Trophoblast cell (in vitro differentiated cells and primary cell): ENCODE results near the gene PPP1R9B.

Source experiments
- DNase-seq, 2 donors: peaks; one replicate each; pipeline ENCODE4 v3.0.0-alpha.2; 2016
- H2AFZ ChIP-seq: 2 replicates; pipeline ENCODE4 v1.6.1; 2013; ENCODE audit warnings: low read length, moderate library complexity, mild to moderate bottlenecking; ENCODE audit not compliant: insufficient read depth, poor library complexity
- H2AK5ac ChIP-seq: 2 replicates; pipeline ENCODE4 v1.6.1; 2013; ENCODE audit warnings: mild to moderate bottlenecking, low read length
- H2BK120ac ChIP-seq: 2 replicates; pipeline ENCODE4 v1.6.1; 2013; ENCODE audit warnings: low read length, mild to moderate bottlenecking, moderate library complexity; ENCODE audit not compliant: insufficient read depth, poor library complexity
- H2BK12ac ChIP-seq: 2 replicates; pipeline ENCODE4 v1.6.1; 2013; ENCODE audit warnings: mild to moderate bottlenecking, low read length, moderate library complexity
- H2BK5ac ChIP-seq: 2 replicates; pipeline ENCODE4 v1.6.1; 2013; ENCODE audit warnings: low read length, low read depth, moderate library complexity, mild to moderate bottlenecking; ENCODE audit not compliant: poor library complexity
- H3K14ac ChIP-seq: 2 replicates; pipeline ENCODE4 v1.6.1; 2013; ENCODE audit warnings: mild to moderate bottlenecking, low read length
- H3K18ac ChIP-seq: 2 replicates; pipeline ENCODE4 v1.6.1; 2013; ENCODE audit warnings: mild to moderate bottlenecking, low read length
- H3K23ac ChIP-seq: 2 replicates; pipeline ENCODE4 v1.6.1; 2013; ENCODE audit warnings: low read length
- H3K27ac ChIP-seq: 2 replicates; pipeline ENCODE4 v1.5.1; 2013; ENCODE audit warnings: low read depth, mild to moderate bottlenecking, inconsistent platforms, low read length, moderate library complexity
- H3K27me3 ChIP-seq: 2 replicates; pipeline ENCODE4 v1.6.1; 2013; ENCODE audit warnings: inconsistent platforms, mild to moderate bottlenecking, low read length, moderate library complexity; ENCODE audit not compliant: insufficient read depth
- H3K36me3 ChIP-seq, 2 experiments: 1 replicate in 1 of 2; 2 replicates in 1 of 2; pipeline ENCODE4 v1.6.1; 2013; ENCODE audit warnings: low read length in 2 of 2, mild to moderate bottlenecking in 2 of 2, moderate library complexity in 1 of 2; ENCODE audit not compliant: insufficient read depth in 2 of 2, control insufficient read depth in 1 of 2
- H3K4ac ChIP-seq: 2 replicates; pipeline ENCODE4 v1.6.1; 2013; ENCODE audit warnings: low read depth, mild to moderate bottlenecking, low read length, moderate library complexity
- H3K4me1 ChIP-seq, 2 experiments: 1 replicate in 1 of 2; 2 replicates in 1 of 2; pipeline ENCODE4 v1.6.1; 2013; ENCODE audit warnings: low read length in 2 of 2, mild to moderate bottlenecking in 2 of 2, moderate library complexity in 1 of 2; ENCODE audit not compliant: insufficient read depth in 2 of 2, control insufficient read depth in 1 of 2
- H3K4me2 ChIP-seq: 2 replicates; pipeline ENCODE4 v1.6.1; 2013; ENCODE audit warnings: inconsistent platforms, mild to moderate bottlenecking, low read length, moderate library complexity
- H3K4me3 ChIP-seq: 2 replicates; pipeline ENCODE4 v1.5.1; 2013; ENCODE audit warnings: mild to moderate bottlenecking, low read depth, low read length, inconsistent platforms
- H3K79me1 ChIP-seq: one replicate; pipeline ENCODE4 v1.6.1; 2013; ENCODE audit warnings: low read length
- H3K79me2 ChIP-seq: 2 replicates; pipeline ENCODE4 v1.6.1; 2013; ENCODE audit warnings: low read length, mild to moderate bottlenecking; ENCODE audit not compliant: control insufficient read depth, insufficient read depth, poor library complexity
- H3K9ac ChIP-seq: 2 replicates; pipeline ENCODE4 v1.6.1; 2013; ENCODE audit warnings: mild to moderate bottlenecking, low read length
- H3K9me3 ChIP-seq: 2 replicates; pipeline ENCODE4 v1.6.1; 2013; ENCODE audit warnings: low read depth, mild to moderate bottlenecking, control low read depth, inconsistent platforms, low read length; ENCODE audit not compliant: insufficient read depth
- H4K12ac ChIP-seq: 2 replicates; pipeline ENCODE4 v1.6.1; 2013; ENCODE audit warnings: low read depth, mild to moderate bottlenecking, low read length, moderate library complexity
- H4K8ac ChIP-seq: 2 replicates; pipeline ENCODE4 v1.6.1; 2013; ENCODE audit warnings: low read depth, mild to moderate bottlenecking, low read length, moderate library complexity
- H4K91ac ChIP-seq: one replicate; pipeline ENCODE4 v1.6.1; 2013; ENCODE audit warnings: low read depth, mild to moderate bottlenecking, low read length, moderate library complexity
- WGBS: extraction: QIAGEN DNeasy Blood & Tissue Kit; methylation state at CpG from one replicate; pipeline ENCODE4 v1.1.7; 2013; ENCODE audit warnings: missing lambda C conversion rate; ENCODE audit not compliant: insufficient read length, insufficient coverage; ENCODE audit errors: extremely low coverage; 5-methylcytosine and 5-hydroxymethylcytosine counted together

PPP1R9B gene

DNA sequence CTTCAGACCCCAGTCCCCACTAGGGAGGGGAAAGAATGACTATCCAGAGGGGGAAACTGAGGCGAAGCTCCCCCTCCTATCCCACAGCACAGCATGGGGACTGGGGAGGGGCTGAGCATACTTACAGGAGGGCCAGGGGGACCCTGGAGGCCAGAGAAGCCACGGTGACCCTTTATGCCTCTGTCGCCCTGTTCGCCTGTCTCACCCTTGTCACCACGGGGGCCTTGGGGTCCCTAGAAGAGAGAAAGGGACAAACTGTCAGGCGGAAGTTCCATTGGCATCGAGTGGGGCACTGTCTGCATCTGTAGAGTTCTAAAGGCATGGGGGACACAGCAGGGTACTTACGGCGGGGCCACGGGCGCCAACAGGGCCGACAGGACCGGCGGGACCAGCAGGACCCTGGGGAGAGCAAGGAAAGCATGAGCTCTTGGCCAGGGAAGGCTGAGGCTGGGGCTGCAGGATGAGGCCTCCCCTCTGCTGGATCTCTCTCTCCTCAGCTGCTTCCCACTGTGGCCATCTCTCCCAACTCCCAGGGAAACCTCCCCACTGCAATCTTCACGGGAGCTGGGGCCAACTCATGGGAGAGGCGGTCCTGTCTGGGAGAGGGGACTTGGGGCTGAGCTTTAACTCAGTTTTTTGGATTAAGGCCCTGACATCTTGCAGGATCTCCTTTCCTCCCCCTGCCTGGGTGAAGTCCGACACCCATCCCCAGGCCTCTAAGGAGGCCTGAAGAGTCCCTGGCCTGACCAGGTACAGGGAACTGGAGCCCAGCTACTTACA lies 37.5 kb upstream of the PPP1R9B start:
- H3K4ac ChIP-seq: no peak overlapping the region
- WGBS: no CpG with 5 or more reads among the region's 17 CpGs
- no peak overlapping the region for H3K23ac ChIP-seq
- H2BK12ac ChIP-seq: no peak overlapping the region
- H2AFZ ChIP-seq: no peak overlapping the region
- no peaks in the 10 kb centered on the region for H3K27me3 ChIP-seq
- no peak overlapping the region for H3K18ac ChIP-seq
- H4K12ac ChIP-seq: no peak overlapping the region
- H3K9ac ChIP-seq: no peak overlapping the region
- H4K8ac ChIP-seq: no peak overlapping the region
- no peaks in the 10 kb centered on the region for H3K79me2 ChIP-seq
- no peak overlapping the region for H2AK5ac ChIP-seq
- no peak overlapping the region for H3K4me2 ChIP-seq
- H3K27ac ChIP-seq: no peak overlapping the region
- DNase-seq: no peak
- H2BK120ac ChIP-seq: no peak overlapping the region
- H3K4me3 ChIP-seq: no peak overlapping the region
- peaks cover 4% of the 10 kb centered on the region for H3K9me3 ChIP-seq
- peaks cover 83 to 89% of the 10 kb centered on the region in 2 experiments for H3K36me3 ChIP-seq
- no peak overlapping the region for H2BK5ac ChIP-seq
- no peak overlapping the region for H4K91ac ChIP-seq
- H3K14ac ChIP-seq: no peak overlapping the region
- no peaks in the 10 kb centered on the region for H3K79me1 ChIP-seq
- H3K4me1 ChIP-seq: peaks cover 4 to 7% of the 10 kb centered on the region in 2 experiments

DNA sequence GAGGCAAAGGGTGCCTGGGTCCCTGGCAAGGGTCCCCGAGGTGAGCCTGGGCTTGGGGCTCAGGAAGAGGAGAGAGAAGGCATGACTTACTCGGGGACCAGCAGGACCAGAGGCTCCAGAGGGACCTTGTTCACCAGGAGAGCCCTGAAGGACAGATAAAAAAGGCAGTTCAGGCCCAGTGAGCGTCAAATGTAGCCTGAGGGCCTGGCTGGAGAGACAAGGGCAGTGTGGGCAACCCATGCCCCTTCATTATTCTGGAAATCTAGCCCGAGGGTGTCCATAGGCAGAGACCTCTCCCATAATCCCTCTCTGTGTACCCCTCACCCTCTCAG lies 36.9 kb upstream of the PPP1R9B start:
- no peak overlapping the region for H3K18ac ChIP-seq
- H2AK5ac ChIP-seq: no peak overlapping the region
- H3K27ac ChIP-seq: no peak overlapping the region
- H2AFZ ChIP-seq: no peak overlapping the region
- WGBS: no CpG with 5 or more reads among the region's 4 CpGs
- no peak overlapping the region for H2BK120ac ChIP-seq
- no peak overlapping the region for H2BK5ac ChIP-seq
- no peak overlapping the region for H4K8ac ChIP-seq
- DNase-seq: no peak
- no peak overlapping the region for H3K4me2 ChIP-seq
- no peak overlapping the region for H4K91ac ChIP-seq
- no peak overlapping the region for H2BK12ac ChIP-seq
- H3K4ac ChIP-seq: no peak overlapping the region
- H3K36me3 ChIP-seq: peaks cover 77 to 83% of the 10 kb centered on the region in 2 experiments
- H3K9ac ChIP-seq: no peak overlapping the region
- H3K9me3 ChIP-seq: peaks cover 4% of the 10 kb centered on the region
- no peak overlapping the region for H3K4me3 ChIP-seq
- H3K23ac ChIP-seq: no peak overlapping the region
- H3K27me3 ChIP-seq: no peaks in the 10 kb centered on the region
- peaks cover 4 to 7% of the 10 kb centered on the region in 2 experiments for H3K4me1 ChIP-seq
- no peak overlapping the region for H4K12ac ChIP-seq
- no peak overlapping the region for H3K14ac ChIP-seq
- no peaks in the 10 kb centered on the region for H3K79me1 ChIP-seq
- H3K79me2 ChIP-seq: no peaks in the 10 kb centered on the region

DNA sequence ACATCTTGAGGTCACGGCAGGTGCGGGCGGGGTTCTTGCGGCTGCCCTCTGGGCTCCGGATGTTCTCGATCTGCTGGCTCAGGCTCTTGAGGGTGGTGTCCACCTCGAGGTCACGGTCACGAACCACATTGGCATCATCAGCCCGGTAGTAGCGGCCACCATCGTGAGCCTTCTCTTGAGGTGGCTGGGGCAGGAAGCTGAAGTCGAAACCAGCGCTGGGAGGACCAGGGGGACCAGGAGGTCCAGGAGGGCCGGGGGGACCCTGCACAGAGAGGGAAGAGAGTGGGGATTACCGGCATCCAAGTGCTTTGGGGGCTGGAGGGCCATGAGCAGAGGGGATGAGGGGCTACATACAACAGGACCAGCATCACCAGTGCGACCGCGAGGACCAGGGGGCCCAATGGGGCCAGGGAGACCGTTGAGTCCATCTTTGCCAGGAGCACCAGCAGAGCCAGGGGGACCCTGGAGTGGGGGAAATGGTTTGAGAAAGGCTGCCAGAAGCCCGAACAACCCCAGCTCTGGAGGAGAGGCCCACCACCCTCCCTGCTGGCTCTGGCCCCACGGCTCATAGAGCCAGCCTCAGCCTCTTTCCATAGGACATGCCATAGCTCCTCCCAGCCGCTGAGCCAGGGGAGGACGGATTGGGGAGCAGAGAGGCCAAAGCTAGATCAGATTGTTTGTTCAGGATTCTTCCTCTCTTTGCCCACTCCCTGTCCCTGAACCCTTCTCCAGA lies 36.4 kb upstream of the PPP1R9B start:
- DNase-seq: no peak
- H3K79me2 ChIP-seq: no peaks in the 10 kb centered on the region
- H2AFZ ChIP-seq: no peak overlapping the region
- no peak overlapping the region for H4K8ac ChIP-seq
- peaks cover 4 to 7% of the 10 kb centered on the region in 2 experiments for H3K4me1 ChIP-seq
- no peak overlapping the region for H2BK12ac ChIP-seq
- no peak overlapping the region for H3K18ac ChIP-seq
- no peak overlapping the region for H4K91ac ChIP-seq
- no CpG with 5 or more reads among the region's 24 CpGs for WGBS
- H3K36me3 ChIP-seq: peaks cover 72 to 77% of the 10 kb centered on the region in 2 experiments
- H2BK5ac ChIP-seq: no peak overlapping the region
- H3K9me3 ChIP-seq: peaks cover 4% of the 10 kb centered on the region
- no peak overlapping the region for H3K4ac ChIP-seq
- H3K27me3 ChIP-seq: no peaks in the 10 kb centered on the region
- H4K12ac ChIP-seq: no peak overlapping the region
- H3K79me1 ChIP-seq: no peaks in the 10 kb centered on the region
- H2AK5ac ChIP-seq: no peak overlapping the region
- no peak overlapping the region for H3K9ac ChIP-seq
- H2BK120ac ChIP-seq: no peak overlapping the region
- no peak overlapping the region for H3K4me3 ChIP-seq
- no peak overlapping the region for H3K27ac ChIP-seq
- H3K4me2 ChIP-seq: no peak overlapping the region
- no peak overlapping the region for H3K23ac ChIP-seq
- no peak overlapping the region for H3K14ac ChIP-seq

DNA sequence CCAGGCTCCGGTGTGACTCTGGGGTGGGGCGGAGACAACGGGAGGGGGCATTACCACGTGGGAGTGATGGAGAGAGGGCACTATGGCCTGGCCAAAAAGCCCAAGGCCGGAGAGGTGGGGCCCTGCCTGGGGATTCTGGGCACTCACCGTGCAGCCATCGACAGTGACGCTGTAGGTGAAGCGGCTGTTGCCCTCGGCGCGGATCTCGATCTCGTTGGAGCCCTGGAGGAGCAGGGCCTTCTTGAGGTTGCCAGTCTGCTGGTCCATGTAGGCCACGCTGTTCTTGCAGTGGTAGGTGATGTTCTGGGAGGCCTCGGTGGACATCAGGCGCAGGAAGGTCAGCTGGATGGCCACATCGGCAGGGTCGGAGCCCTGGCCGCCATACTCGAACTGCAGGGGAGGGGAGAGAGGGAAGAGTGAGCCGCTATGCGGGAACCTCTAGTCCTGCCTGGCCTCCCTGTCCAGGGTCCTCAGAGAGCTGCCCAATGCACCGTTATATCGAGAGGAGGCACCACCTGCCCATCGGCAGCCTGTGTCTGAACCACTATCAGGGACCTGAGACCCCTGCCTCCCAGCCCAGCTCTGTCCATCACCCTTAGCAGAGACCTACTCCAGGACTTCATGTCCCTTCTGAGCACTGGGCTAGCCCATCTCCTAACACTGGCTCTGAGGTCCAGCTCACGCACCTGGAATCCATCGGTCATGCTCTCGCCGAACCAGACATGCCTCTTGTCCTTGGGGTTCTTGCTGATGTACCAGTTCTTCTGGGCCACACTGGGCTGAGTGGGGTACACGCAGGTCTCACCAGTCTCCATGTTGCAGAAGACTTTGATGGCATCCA lies 35.4 kb upstream of the PPP1R9B start:
- Histone ChIP-seq H3K79me1 (no peaks in the 10 kb centered on the region), H3K14ac (no peak overlapping the region), H3K36me3 (peaks cover 62 to 68% of the 10 kb centered on the region in 2 experiments), H2AFZ (no peak overlapping the region), H2AK5ac (no peak overlapping the region), H2BK120ac (no peak overlapping the region), H4K91ac (no peak overlapping the region), H3K4me1 (peaks cover 4 to 9% of the 10 kb centered on the region in 2 experiments), H3K9me3 (peaks cover 7% of the 10 kb centered on the region), H2BK12ac (no peak overlapping the region), H3K18ac (no peak overlapping the region), H4K12ac (no peak overlapping the region), H3K79me2 (no peaks in the 10 kb centered on the region), H3K27me3 (no peaks in the 10 kb centered on the region), H3K4me2 (no peak overlapping the region), H3K4ac (no peak overlapping the region), H4K8ac (no peak overlapping the region), H3K9ac (no peak overlapping the region), H3K4me3 (no peak overlapping the region), H3K23ac (no peak overlapping the region), H2BK5ac (no peak overlapping the region), H3K27ac (no peak overlapping the region)
- no CpG with 5 or more reads among the region's 31 CpGs for WGBS
- no peak for DNase-seq
